NK-92 (cell line): ENCODE measurements around the gene KNCN.

Experiments used
- DNase-seq: peaks from one replicate; lab custom pipeline; 2025; ENCODE audit not compliant: unreplicated experiment; lab: John Stamatoyannopoulos, UW

The KNCN gene

DNA sequence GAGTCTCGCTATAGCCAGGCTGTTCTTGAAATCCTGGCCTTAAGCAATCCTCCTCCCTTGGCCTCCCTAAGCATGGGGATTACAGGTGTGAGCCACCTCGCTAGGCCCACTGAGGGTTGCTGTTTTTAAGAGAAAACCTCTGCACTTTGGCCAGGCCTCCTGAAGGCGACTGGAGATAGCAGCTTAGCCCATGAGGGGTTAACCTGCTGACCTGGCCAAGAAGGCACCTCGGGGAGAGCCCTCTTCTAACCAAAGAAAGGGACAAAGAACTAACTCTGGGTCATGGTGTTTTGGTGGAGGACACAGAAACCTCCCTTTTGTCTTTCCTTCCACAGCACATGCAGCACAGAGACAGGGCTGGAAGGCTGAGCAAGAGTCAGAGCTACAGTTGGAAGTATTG, 17.7 kb upstream of the KNCN start:
- no peak for DNase-seq

DNA sequence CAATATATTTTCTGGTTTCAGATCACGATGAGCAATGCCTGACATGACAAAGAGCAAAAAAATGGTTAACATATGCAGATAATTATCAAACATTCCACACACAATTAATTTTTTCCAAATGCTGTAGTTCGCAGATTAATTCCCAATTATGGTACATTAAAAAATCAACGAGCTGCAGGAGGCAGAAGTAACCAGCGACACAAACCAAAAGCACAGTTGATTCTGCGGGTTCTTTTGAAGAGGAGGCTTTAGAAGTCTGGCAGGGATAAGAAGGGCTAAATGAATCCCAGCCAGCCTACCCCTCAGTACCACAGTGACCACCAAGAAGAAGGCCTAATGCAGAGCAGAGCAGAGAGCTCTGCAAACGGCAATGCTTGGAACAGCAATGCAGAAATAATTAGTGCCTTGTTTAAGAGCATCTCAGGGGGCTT, 17.0 kb upstream of the KNCN start:
- DNase-seq = no peak

DNA sequence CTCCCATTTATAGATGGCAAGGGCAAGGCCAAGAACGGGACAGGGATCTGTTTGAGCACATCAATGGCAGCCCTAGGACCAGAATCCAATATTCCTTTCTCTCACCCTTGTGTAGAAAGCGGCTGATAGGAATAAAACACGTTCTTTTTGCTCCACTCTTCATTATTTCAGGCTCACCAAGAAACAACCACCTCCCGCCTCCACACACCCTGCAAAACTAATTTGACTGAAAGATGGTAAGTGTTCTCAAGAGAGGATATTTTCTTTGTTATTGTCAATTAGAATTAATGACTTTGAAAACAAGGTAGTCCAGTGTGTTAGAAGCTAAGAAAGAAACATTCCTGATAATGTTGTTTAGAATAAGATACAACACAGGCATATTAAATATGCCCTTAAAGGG, 11.9 kb upstream of the KNCN start:
- no peak for DNase-seq

DNA sequence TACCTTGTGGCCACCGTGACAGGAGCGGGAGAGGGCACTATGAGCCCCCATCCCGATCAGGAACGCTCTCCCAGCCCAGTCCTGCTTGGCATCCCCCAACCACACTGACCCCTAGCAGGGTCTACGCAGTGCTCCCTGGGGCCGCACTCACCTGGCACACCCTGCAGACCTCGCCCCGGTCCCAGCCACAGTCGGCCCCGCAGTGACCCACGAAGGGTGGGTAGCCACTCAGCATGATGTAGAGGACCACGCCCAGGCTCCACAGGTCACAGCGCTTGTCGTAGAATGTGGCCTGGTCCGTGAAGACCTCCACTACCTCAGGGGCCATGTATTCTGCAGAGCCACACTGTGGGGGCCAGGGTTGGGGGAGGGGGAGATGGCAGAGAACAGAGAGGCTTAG, 11.1 kb upstream of the KNCN start:
- no peak for DNase-seq

DNA sequence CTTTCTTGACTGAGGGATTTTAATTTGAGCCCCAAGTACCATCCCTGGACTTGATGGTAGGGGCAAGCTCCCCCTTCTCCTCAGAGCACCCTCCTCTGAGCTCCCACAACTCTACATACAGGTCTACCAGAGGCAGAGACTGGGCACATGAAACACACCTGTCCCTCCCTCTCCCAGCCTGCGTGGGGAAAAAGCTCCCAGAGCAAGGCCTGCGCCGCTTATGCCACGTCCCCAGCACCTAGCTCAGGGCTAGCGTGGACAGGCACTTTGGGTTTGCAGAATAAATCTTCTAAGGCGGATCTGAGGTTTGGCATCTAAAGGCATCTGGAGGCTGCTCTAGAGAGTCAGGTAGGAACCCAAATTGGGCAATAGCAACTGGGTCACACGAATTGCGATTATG, 7.5 kb upstream of the KNCN start:
- DNase-seq = no peak

DNA sequence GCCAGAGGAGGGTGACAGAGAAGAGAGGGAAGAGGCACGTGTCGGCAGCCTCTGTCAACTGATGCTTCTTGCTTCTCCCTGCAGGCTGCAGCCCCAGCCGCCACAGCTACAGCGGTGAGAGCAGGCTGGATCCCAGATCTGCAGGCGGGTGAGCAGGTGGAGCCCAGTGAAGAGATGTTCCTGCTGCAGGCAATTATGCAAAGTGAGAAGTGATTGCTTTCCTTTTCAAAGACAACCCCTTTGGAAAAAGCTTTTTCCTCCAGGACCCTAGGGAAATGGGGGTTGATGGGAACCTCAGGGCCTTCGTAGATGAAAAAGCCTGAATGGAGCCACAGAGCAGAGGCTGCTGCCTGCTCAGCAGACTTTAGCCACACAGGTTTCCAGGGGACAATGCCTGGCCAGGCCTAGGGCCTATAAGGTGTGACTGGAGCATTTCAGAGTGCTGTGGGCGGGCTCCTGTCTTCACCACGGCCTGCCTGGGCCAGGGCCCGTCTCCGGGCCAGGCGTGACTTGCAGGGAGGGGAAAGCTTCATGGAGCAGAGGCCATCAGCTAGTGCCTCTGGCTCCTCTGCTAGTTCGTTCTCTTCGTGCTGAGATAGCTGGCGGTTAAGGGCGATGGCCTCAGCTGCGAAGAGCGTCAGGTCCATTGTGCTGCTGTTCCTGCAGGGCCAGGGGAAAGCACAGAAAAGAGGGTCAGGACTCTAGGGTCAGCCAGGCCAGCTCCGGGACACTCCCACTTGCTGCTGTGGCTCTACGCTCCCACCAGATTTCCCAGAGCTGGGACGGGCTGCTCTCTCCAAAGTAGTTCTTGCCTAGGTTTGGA, 6.9 kb upstream of the KNCN start:
- no peak for DNase-seq

DNA sequence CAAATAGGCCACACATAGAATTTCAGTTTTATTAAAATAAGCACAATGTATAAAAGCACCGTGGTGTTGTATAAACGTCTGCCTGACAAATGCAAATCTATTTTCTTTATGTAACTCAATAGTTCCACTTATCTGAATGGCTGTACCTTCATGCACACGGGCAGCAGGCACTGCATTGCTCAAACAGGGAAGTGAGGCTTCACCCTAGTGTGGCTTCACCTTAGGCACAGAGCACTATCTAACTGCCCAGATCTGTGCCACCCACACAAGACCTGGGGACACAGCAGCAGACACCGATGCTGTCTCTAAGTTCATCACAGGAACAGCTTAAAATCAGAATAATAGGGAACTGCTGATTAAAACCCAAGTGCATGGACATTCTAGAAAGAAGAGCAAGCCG, 6.0 kb upstream of the KNCN start:
- no peak for DNase-seq

DNA sequence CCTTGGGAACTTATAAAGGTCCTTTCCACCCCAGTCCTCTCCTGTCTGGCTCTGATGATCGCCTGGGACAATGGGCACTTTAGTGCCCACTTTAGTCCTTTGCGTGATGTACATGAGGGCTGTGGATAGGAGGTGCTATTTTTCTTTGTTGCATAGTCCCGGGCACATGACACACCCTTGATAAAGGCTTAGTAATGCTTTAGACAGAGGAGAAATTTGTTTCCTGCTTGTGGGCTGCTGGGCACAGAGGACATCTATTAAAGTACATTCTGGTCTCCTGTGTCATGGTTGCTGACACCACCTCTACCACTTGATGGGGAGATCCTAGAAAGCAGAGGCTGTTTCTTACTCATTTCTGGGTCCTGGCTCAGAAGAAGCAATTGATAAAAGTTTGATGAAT, 5.4 kb upstream of the KNCN start:
- DNase-seq = no peak

DNA sequence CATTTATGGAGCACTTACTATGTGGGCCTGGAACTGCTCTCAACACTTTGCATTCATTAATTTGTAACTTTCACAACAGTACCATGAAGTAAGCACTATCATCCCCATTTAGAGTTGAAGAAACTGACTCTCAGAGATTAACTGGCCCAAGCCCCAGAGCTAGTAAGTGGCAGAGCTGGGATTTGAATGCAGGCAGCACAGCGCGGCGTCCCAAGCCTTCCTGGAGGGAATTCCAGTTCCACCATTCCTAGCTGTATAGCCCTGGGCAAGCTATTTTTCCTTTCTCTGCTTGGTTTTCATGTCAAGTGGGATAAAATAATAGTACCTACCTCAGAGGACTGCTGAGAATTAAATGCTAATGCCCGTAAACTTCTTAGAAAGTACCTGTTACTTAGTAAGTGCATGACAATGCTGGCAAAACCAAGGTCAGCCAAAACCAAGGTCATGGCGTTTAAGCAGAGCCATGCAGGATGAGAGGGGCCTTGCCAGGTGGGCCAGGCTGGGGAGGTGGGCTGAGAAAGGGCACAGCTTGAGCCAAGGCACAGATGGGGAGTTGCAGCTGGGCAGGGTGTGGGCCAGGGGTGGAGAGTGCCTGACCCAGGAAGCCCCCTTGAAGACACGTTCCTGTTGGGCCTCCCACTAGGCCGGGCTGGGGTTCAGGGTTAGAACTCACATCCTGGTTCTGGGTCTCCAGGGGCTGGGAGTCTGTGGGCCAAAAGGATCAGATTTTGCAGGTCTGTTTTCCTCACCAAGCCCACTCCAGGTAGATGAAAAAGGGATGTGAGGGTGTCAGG, 4.6 kb upstream of the KNCN start:
- DNase-seq = no peak

DNA sequence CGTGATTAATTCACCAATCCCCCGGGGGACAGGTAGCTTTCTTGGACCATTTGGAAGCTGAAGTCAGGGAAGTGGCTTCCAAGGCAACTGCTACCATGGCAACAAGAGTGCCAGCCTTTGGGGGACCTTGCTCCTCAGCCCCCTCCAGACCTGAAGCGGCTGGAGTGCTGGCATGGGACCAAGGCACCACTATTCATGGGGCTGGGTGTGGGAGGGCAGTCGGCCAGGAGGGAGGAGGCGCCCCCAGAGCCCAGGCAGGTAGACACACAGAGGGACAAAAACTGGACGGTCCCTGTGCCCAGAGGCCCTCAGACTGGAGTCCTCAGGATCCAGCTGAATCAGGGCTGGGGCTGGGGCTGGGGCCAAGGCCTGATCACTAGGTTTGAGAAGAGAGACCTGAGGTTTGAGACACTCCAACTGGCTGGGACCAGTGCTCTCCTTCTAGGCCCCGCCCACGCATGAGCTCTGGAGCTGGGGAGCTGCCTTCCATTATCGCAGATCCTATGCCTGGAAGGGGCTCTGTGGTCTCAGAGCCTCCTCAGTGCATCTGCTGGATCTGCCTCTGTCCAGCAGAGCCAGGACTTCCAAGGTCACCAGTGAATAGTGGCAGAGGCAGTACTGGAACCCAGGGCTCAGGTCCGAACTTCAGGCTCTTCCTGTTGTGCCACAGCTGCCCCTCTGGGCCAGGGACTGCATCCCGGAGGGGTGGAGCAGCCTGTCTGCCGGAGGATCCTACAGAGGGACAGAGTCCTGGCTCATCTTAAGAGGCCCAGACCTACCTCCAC, 3.3 kb upstream of the KNCN start:
- no peak for DNase-seq

DNA sequence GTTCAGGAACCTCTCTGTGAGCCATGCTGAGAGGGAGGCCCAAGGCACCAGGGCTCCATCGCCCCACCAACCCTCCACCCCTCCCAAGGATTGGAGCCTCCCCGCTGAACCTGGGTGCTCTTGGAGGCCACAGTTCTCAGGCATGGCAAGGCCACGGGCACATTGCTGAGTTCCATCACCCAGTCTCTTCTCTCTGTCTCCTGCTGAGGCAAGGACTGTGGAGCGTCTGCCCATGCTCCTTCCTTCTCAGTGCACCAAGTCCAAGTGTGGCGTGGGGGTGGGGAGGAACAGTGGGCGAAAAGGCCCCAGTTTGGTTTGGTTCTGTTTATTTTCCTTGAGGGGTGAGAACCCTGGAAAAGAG, 2.8 kb upstream of the KNCN start:
- DNase-seq = no peak

DNA sequence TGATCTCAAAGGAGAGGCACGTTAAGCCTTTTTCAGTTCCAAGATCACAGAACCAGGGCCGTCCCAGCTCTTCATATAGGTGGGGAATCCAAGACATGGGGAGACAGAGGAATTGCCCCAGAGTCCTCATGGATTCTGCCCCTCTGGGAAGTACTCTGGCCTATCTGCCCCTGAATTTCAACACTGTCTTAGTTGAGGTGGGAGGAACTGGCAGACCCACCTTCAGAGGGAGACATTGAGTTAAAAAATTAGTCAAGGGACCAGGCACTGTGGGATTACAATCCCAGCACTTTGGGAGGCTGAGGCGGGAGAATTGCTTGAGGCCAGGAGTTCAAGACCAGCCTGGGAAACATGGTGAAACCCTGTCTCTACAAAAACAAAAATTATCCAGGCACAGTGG, 2.1 kb upstream of the KNCN start:
- no peak for DNase-seq

DNA sequence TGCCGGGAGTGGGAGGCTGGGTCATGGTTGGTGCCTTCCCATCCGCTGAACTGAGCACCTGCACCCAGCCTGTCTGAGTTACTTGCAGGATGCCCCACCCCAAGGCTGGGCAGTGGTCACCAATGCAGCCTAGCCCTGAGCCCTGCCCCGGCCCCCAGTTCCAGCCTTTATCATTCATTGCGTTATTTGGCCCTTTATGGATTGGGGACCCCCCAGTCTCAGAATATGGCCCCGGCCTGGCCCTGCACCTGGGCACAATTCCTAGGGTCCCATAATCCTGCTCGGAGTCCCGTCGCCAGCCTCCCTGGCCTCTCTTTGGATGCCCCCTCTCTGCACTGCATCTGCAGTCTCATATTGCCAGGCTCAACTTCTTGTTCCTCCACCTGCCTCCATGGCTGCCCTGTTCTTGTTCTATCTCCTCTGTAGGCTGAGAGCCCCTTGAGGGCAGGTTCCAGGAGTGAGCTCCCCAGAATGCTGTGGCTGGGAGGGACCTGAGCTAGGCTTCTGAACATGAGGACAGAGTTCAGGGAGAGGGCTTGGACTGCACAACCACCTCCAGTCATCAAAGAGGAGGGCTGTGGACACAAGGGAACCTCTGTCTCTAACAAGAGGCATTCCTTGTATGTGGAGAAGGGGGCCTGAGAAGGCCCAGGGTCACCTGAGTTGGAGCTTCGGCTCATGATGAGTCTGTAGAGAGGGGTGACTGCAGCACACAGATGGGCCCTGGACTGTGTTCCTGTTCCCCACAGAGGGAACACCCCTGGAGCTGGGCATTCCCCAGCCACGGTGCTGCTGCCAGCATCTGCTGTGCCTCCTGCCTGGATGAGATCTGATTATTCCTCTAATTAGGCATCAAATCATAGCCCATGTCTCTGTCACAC, 1.1 kb upstream of the KNCN start:
- no peak for DNase-seq

DNA sequence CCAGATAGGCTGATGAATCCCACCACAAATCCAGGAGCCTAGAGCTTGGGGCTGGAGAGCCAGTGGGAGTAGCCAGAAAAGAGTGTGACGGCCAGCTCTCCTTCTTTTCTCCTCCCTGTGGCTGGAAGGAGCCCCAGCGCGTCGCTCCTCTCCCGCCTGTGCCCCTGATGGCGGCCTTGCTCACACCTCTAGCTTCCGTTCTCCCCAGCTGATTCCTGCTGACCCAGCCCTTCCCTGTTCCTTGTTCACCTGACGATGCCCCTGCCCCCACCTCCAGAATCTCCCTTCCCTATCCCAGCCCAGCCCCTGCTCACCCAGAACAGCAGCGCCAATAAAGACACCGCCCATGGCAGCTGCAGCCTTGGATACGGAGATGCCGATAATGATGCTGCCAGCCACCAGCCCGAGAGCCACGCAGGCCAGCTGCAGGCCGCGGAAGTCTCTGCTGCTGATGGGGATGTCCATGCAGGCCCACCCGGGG, 656 bp downstream of the KNCN start:
- DNase-seq = no peak

DNA sequence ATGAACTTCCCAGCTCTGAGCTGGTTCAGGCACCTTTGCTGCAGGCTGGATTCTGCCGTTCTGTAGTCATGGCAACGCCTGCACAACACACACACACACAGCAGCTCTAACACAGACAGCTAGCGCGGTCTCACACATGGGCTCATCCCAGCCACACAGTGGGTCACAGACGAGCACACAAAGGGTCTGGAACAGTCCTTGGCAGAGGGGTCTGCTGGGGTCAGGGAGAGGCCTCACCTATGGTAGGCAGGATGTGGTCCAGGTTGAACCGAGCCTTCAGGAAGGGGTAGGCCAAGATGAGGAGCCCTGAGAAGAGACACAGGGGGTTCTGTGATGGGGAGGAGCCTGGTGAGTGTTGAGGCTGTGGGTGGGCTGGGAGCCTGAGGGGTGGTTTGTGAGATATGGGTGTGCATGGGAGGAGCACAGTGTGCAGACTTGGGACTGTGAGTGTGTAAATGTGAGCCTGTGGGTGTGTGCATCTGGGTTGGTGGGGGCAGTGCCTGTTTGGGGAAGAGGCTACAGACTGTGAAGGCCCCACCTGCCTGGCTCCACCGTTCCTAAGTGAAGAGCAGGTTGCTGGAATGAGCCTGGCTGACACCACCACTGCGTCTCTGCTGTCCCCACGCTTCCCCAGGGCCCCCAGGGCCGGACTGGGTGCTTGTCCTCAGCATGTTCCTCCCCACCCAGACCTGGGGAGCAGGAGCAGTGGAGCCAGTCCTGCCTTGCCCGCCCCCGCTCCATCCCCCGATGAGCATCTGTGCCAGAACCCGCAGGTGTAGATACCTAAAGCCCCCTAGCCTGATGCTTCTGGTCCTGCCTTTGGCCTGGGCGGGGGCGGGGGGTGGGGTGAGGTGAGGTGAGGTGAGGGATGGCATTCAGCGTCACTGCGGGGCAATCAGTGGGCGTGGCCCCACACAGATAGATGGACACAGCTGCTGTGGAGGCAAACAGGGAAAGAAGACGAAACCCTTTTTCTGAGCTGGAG, 1.5 kb downstream of the KNCN start:
- DNase-seq = no peak

DNA sequence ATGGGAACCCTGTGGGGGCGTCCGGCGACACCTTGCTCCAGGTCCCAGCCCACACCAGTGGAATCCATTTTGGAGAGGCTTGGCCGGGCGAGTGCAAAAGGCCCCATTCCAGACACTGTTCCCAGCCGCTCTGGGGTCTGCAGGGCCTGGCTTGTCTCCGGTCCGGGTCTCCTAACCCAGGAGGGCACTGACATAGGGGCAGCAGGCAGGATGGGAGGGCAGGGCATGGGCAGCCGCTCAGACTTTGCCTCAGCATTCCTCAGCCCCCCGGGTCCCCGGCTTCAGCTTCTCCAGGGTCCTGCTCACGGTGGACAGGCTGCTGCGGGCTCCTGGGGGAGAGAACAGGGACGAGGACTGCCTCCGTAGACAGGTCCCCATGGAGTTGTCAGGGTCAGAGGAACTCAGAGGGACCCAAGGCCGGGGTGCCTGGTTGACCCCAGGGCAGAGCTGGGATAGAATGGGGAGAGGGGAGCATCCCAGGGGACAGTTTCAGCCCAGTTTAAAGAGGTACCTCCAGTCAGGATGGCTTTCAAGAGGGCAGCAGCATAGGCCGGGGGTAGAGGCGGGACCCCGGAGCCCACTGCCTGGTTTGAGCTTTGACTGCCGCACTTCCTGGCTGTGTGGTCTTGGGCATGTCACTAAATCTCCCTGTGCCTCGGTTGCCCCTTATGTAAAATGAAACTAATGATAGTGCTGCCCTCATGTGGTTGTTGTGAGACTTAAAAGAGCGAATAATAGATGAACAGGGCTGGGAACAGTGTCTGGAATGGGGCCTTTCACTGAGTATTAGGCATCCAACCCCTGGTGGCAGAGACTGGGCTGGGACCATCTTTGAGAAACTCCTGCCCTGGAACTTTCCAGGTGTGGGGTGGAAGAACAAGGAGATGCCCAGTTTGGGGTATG, 3.7 kb downstream of the KNCN start:
- no peak for DNase-seq

DNA sequence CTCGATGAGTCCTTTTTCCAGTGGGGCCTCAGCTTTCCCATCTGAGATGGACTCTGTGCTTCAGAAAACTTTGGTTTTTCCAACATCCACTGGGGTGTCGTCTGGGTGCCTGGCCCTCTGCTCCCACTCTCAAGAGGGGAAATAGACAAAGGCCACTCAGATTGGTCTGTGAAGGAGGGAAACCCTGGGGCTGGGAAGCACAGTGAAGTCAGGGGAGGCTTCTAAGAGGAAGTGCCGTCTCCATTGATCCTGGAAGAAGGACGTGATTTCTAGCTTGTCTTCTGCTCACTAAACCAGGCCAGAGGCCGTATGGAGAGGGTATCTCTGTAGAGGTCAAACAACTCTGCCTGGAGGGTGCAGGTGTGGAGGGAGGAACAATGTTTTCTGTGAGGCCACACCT, 5.2 kb downstream of the KNCN start:
- no peak for DNase-seq

DNA sequence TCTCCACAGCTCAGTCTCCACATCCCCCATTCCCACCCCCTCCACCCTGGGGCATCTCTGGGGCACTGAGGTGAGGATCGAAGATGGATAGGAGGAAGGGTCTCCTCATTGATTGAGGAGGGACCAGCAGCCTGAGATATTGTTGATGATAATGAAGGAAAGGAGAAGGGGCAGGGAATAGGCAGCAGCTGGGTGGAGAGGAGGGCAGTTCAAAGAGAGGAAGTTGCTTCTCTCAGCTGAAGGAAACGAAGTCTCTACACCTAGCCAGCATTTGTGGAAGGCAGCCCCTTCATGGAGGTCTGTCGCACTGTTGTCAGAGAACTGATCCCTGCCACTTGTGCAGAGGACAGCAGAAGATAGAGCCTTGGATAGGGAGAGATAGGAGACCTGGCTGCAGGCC, 5.7 kb downstream of the KNCN start:
- DNase-seq = no peak
